ENCODE data around the gene PCSK7. TPM values are rescaled to one million over a fixed set of nuclear protein-coding genes. Genes with fewer than 3 reads are reported as not detected.

The PCSK7 gene
- total and polyA plus RNA-seq, 4 donors = 7.3 to 32.3 (median 16.2) TPM

DNA sequence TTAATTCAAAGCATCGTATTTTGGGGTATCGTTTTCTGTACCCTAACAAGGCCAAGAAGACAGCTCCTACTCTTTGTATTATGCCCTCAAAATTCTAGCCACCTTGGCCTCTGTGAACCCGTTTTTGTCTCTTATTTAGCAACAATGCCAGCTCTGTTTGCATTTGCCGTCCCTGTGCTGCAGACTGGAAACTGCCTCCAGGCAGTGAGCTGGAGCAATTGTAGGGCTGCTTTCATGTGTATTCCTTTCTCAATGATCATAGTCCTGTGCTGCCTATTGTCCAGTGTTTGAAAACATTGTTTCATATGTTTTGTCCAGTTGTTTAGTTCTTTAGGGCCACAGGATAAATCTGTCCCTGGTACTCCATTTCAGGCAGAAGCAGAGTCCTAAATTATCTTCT lies 39.3 kb upstream of the PCSK7 start:
- WGBS = 95% methylated on average over 4 of the region's 4 CpGs
- no peaks in the 10 kb centered on the region for H3K27me3 ChIP-seq (ENCODE audit: control insufficient read depth in 4 of 4, insufficient read depth in 4 of 4, low read length in 3 of 4)
- no peak for TF ChIP-seq MAX (IDR thresholded peaks at IDR 0.05)
- TF ChIP-seq JUND (IDR thresholded peaks at IDR 0.05) = no peak
- TF ChIP-seq TAF1 (conservative IDR thresholded peaks at IDR 0.05) = no peak
- TF ChIP-seq REST (IDR thresholded peaks at IDR 0.05) = no peak
- no peak for TF ChIP-seq EGR1 (IDR thresholded peaks at IDR 0.05; ENCODE audit: low read depth in 2 of 2)
- TF ChIP-seq CTCF (IDR thresholded peaks at IDR 0.05; ENCODE audit: low read depth, low read length, missing input control) = no peak
- no peak for TF ChIP-seq NR2F2 (IDR thresholded peaks at IDR 0.05)
- no peak for TF ChIP-seq YY1 (IDR thresholded peaks at IDR 0.05)
- no peak for DNase-seq (ENCODE audit: low spot score)
- H3K36me3 ChIP-seq (ENCODE audit: control insufficient read depth in 4 of 4, insufficient read depth in 3 of 4, low read depth in 1 of 4, low read length in 3 of 4) = peaks cover 0 to 2% (median 2%) of the 10 kb centered on the region in 4 donors
- no peaks in the 10 kb centered on the region for H3K4me1 ChIP-seq (ENCODE audit: control insufficient read depth in 4 of 4, insufficient read depth in 4 of 4, low read length in 3 of 4)
- no peak overlapping the region for H3K9ac ChIP-seq (ENCODE audit: low read depth in 1 of 2, low read length in 2 of 2)
- H3K4me3 ChIP-seq (ENCODE audit: low read depth in 1 of 3, low read length in 3 of 3) = no peak overlapping the region
- no peaks in the 10 kb centered on the region for H3K9me3 ChIP-seq (ENCODE audit: control insufficient read depth in 4 of 4, low read length in 3 of 4)
- H3K27ac ChIP-seq (ENCODE audit: low read depth in 1 of 2, low read length in 2 of 2) = no peak overlapping the region

DNA sequence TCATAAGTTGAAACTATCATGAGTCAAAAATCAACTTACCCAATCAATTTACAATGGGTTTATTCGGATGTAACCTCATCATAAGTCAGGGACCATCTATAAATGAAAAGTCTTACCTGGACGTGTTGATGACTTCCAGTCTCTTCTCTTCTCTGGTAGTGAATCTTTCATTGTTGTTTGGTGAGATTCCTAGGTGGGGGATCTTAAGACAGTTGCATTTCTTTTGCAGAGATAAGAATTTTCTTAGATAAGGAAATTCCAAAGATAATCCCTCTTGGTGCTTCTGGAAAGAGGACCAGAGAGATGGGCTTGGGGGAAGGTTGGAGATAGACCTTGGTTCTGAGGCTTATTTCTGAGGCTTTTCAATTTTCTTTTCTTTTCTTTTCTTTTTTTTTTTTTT lies 38.0 kb upstream of the PCSK7 start:
- Histone ChIP-seq H3K4me1 (ENCODE audit: control insufficient read depth in 4 of 4, insufficient read depth in 4 of 4, low read length in 3 of 4) (no peaks in the 10 kb centered on the region), H3K27ac (ENCODE audit: low read depth in 1 of 2, low read length in 2 of 2) (no peak overlapping the region), H3K9me3 (ENCODE audit: control insufficient read depth in 4 of 4, low read length in 3 of 4) (no peaks in the 10 kb centered on the region), H3K36me3 (ENCODE audit: control insufficient read depth in 4 of 4, insufficient read depth in 3 of 4, low read depth in 1 of 4, low read length in 3 of 4) (peaks cover 0 to 2% (median 1%) of the 10 kb centered on the region in 4 donors), H3K27me3 (ENCODE audit: control insufficient read depth in 4 of 4, insufficient read depth in 4 of 4, low read length in 3 of 4) (no peaks in the 10 kb centered on the region), H3K9ac (ENCODE audit: low read depth in 1 of 2, low read length in 2 of 2) (no peak overlapping the region), H3K4me3 (ENCODE audit: low read depth in 1 of 3, low read length in 3 of 3) (no peak overlapping the region)
- no peak for DNase-seq (ENCODE audit: low spot score)
- 95% methylated on average over 2 of the region's 2 CpGs for WGBS
- TF ChIP-seq RXRA (IDR thresholded peaks at IDR 0.05) (no peak), SP1 (IDR thresholded peaks at IDR 0.05) (no peak), HNF4G (IDR thresholded peaks at IDR 0.05) (no peak), FOXA1 (IDR thresholded peaks at IDR 0.05) (no peak), YY1 (IDR thresholded peaks at IDR 0.05) (no peak), FOXA2 (IDR thresholded peaks at IDR 0.05) (no peak), JUND (IDR thresholded peaks at IDR 0.05) (no peak), HNF4A (conservative IDR thresholded peaks at IDR 0.05) (no peak), TAF1 (conservative IDR thresholded peaks at IDR 0.05) (no peak), CTCF (IDR thresholded peaks at IDR 0.05; ENCODE audit: low read depth, low read length, missing input control) (no peak), GABPA (IDR thresholded peaks at IDR 0.05 in 1 of 2, conservative IDR thresholded peaks at IDR 0.05 in 1 of 2) (no peak)
- TF ChIP-seq, protein P1, sequence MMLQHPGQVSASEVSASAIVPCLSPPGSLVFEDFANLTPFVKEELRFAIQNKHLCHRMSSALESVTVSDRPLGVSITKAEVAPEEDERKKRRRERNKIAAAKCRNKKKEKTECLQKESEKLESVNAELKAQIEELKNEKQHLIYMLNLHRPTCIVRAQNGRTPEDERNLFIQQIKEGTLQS (IDR thresholded peaks at IDR 0.05) = no peak
